NCI-H774 (cell line): ENCODE results near the gene FEZF2.

Source experiments
- DNase-seq: peaks from one replicate; lab custom pipeline; 2025; lab: John Stamatoyannopoulos, UW

FEZF2 gene

GRCh38 chr3:62372621-62373041 is 719 bp downstream of the FEZF2 start:
- no peak for DNase-seq

DNA sequence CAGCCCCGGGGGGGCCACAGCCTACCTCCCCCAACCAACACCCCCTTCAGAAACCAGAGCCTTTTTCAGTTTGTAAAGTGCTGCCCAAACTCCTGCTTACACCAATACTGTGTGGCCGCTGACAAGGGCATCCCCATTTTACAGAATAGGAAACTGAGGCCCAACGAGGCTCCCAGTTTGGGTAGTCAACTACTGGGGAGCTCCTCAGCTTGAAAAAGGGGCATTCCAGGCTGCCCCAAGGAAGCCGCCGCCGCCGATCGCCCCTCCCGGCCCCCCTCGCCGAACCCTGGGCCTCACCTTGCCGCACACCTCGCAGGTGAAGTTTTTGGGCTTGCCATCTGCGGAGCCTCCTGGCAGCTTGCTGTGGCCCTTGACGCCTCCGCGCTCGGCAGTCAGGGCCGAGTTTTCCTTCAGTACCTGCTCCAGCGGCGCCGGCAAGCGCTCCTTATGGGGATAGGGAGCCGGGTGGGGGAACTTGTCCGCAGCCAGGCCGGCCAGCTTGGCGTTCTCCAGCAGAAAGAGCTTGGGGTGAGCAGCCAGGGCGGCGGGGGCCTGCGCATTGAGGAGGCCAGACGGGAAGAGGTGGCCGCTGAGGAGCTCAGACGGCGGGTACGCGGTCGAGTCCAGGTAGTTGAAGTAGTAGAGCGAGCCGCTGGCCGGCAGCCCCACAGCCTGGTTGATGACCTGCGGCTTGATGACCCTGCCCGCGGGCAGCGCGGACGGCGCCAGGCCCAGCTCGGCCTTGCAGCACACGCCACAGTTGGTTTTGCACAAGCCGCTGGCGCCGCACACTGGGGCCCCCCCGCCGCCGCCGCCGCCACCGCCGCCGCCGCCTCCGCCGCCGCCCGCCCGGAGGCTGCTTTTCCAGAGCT is 1.4 kb downstream of the FEZF2 start:
- no peak for DNase-seq

DNA sequence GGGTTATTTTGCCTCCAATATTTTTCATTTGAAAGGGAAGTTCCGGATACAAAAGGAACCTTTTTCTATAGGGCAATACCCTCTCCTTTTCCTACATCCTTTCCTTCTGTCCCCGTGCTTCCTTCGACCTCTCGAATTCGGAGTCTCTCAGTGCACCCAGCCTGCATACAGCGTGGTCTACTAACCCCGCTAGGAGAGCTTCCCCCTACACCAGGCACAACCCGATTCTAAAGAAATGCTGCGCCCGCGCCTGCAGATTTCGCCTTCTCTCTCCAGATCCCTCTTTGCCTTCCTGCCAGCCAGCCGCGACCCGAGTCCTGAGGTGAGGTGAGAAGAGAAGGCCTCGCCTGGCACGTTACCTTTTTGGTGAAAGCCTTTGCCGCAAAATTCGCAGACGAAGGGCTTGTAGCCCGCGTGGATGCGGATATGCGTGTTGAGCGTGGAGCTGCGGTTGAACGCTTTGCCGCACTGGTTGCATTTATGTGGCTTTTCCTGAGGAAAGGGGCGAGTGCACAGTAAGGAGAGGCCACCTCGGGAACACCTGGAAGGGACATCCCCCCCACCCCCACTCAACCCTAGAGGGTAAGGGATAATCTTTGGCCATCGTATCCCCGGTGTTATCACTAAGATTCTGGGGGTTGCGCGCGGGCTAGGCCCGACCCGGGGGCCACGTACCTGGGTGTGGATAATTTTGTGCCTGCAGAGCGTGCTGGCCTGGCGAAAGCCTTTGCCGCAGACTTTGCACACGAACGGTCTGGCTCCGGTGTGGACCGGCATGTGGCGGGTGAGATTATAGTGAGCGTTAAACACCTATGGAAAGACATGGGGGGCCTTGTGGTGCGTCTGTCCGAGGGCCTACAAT is 2.3 kb downstream of the FEZF2 start:
- no peak for DNase-seq

GRCh38 chr3:62370112-62370857 is 3.1 kb downstream of the FEZF2 start:
- no peak for DNase-seq

DNA sequence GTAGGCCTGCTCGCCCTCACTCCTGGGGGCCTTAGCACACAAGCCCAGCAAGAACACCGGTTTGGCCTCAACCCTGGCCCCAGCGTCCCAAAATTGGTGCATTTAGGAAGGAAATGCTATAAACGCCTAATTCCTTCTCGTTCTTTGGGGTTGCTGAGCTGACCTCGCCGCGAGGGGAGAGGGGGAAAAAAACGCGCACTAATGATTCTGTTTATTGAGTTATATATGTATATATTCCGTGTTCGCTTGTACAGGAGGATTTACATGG is 3.9 kb downstream of the FEZF2 start:
- DNase-seq = no peak

DNA sequence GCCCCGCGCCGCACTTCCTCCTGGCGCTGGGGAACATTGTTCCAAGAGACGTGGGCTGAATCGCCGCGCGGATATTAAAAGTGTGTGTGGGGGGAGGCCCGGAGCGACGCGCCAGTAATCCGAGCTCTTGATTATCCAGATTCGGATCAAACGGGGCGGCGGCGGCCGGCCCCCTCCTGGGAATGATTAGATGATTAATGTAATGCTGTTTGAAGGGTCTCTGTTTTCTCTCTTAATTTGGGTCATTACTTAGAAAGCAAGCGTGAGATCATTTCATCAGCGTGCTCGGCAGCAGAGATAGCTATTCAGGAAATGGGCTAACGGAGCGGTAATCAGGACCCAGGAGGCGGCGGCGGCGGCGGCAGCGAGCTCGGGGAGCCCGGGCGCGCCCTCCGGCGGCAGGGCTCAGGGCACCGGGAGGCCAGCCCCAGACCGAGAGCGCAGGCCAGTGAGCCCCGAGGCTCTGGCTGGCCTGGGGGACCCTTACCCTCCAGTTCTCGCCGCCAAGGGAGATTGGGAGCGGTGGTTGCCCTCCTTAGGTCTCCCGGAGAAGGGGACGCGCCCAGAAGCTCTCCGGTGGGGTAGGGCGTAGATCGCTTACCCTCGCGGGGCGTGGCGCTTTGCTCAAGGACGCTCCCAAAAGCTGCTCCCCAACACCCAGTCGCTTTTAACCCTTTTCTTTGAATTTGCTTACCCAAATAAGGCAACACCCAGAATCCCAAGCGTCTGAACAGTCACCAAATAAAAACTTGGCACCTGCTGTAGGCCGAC is 4.5 kb downstream of the FEZF2 start:
- no peak for DNase-seq

- no peak for DNase-seq
Observed at GRCh38 chr3:62368290-62368704, 5.1 kb downstream of the FEZF2 start.

DNA sequence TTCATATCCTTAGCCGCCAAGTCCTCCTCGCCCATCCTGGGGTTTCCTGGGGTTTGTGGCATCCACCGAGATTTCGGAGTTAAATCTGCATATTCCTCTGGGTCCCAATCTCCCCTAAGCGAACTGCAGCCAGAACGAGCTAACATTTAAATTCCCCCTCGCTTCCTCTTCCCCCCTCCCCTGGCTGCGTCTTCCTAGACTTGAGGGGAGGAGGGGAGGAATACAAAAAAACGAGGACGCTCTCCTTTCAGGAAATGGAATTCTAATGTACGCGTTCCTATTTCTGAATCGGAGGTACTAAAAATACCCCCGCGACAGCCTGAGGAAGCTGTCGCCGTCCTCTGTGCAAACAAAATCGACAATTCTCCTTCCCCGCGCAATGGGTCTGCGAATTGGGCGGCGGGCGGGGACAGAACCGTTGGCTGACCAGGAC is 5.6 kb downstream of the FEZF2 start:
- no peak for DNase-seq

- DNase-seq = no peak
Observed at GRCh38 chr3:62366126-62366484, 7.2 kb downstream of the FEZF2 start.

DNA sequence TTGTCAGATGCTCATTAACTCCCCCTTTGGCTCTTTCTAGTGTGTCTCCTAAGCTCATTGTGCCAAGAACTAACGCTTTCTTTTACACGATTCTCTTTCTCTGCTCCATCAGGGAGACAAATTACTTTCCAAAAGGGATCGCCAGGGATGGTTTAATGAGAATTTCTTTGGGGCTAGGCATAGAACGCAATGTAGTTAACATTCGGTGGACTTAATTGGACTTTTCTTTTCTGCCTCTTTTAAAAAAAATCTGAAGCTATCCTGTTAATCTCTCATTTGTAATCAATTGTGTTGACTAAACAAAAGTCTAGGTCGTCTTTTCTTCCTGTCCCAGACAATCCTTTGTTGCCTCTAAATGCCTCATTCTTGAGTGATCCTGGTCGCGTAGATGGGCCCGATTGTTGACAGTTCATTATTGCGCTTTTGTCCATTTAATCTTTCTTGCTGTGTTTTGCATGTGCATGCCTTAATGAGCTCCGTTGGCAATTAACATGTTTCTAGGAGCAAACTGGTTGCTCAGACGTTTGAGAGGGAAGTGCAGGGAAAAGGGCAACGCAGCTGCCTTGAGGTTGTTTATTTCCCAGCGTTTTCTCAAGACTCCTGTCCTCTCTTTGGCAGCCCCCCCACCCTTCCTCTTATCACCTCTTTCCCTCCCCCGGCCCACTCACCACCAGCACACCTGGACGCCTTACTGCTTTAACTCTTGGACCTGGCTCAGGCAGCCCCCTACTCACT is 7.8 kb downstream of the FEZF2 start:
- no peak for DNase-seq

- DNase-seq = no peak
Observed at GRCh38 chr3:62364191-62364590, 9.2 kb downstream of the FEZF2 start.

DNA sequence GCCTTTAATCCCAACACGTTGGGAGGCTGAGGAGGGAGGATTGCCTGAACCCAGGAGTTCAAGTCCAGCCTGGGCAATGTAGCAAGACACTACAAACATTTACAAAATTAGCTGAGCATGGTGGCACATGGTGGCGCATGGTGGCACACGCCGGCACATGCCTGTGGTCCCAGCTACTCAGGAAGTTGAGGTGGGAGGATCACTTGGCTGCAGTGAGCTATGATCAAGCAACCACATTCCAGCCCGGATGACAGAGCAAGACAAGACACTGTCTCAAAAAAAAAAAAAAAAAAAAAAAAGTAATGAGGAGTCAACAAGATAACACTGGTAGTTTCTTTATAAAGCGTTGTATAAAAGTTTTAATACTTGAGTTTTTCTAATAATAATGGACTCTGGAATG is 10.1 kb downstream of the FEZF2 start:
- no peak for DNase-seq

GRCh38 chr3:62361824-62362223 is 11.5 kb downstream of the FEZF2 start:
- no peak for DNase-seq

DNA sequence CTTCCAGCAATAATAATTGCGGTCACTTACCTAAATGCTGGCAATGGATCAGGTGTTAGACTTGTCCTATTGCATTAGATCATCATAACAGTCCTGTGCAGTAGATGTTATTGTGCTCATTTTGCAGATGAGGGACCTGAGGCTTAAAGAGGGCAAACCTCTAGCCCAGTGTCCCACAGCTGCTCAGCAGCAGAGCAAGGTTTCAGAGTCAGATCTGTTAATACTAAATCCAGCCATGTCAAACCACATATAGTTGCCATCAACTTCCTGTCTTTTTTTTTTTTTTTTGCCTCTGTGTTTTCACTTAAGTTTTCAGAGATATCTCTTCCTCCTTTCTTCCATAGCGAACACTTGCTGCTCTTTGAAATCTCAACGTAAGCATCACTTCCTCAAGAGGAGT is 12.1 kb downstream of the FEZF2 start:
- DNase-seq = no peak

DNA sequence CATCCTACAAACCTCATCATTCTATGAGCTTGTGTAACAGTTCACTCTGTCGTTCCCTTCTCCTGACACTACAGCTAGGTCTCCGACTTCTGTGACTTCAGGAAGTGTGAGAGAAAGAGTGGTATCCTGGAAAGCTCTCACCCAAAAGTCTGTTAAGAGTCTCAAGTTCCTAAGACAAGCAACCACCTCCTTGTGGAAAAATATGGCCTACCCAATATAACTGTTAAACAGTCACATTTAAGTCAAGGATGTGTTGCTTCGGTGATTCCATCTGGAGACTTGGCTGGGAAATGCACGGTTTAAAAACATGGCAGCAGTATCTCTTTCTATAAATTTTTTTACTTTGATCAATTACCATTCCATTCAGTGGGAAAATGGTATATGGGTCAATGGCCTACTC is 13.8 kb downstream of the FEZF2 start:
- DNase-seq = no peak

- no peak for DNase-seq
Observed at GRCh38 chr3:62356356-62356755, 17.0 kb downstream of the FEZF2 start.

- DNase-seq = no peak
Observed at GRCh38 chr3:62355703-62356102, 17.6 kb downstream of the FEZF2 start.

DNA sequence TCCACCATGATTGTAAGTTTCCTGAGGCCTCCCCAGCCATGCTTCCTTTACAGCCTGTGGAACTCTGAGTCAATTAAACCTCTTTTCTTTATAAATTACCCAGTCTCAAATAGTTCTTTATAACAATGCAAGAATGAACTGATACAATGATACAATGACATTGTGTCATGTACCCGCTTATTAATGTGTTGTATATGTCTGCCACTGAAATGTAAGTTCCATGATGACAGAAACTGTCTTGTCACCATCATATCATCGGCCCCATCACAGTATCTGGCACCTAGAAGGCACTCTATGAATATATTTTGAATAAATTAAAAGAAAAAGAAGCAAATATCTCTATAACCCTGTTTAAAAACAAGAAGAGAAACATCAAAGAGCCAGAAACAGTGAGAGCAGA is 29.6 kb downstream of the FEZF2 start:
- DNase-seq = no peak

GRCh38 chr3:62335196-62335595 is 38.2 kb downstream of the FEZF2 start:
- no peak for DNase-seq

DNA sequence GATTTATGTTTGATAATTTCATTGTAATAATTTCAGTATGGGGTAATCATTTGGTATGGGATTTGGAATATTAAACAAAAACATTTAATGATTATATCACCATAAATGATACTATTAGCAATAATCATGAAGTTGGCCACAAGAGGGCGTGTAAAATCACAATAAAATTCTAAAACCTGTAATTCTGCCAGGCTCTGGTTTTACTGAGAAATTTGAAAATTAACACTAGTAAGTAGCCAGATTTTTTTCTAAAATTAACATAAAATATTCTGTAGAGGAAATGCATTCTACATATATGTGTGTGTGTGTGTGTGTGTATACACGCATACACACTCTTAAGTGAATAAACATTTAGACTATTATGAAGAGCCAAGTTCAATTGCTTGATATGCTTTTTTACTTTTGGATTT is 40.5 kb downstream of the FEZF2 start:
- DNase-seq = no peak

DNA sequence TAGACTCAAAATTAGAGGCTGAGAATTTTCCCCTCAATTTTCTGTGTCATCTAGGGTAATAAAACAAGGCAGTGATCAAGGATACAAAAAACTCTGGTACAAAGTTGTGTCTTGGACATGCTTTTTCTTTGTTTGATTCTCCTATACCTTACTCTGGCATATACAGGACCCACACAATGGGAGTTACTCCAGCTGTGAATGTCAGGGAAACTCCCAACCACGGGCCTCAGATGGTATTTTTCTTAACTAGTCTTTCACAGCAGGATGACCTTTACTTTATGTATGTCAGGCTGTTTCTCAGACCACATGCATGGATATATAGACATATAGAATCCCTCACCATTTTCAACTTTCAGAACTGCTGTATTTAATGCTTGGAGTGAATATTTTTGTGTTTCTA is 41.3 kb downstream of the FEZF2 start:
- no peak for DNase-seq
